Suprapubic skin (tissue), 4 donors: ENCODE data around the gene ADK. TPM values are rescaled to one million over a fixed set of nuclear protein-coding genes. Genes with fewer than 3 reads are reported as not detected.

Source experiments
- DNase-seq, 2 donors: peaks; one replicate each; pipeline ENCODE4 v3.0.0-alpha.2; 2019; ENCODE audit warnings: low spot score in 2 of 2
- H3K27ac ChIP-seq: fragments of 200-600 bp; sonication (generic); one replicate; pipeline ENCODE4 v1.5.1; 2019
- H3K27me3 ChIP-seq: fragments of 200-600 bp; sonication (generic); one replicate; pipeline ENCODE4 v1.5.1; 2019
- H3K36me3 ChIP-seq: fragments of 200-600 bp; sonication (generic); one replicate; pipeline ENCODE4 v1.5.1; 2019
- H3K4me1 ChIP-seq: fragments of 200-600 bp; sonication (generic); one replicate; pipeline ENCODE4 v1.5.1; 2019
- H3K4me3 ChIP-seq: fragments of 200-600 bp; sonication (generic); one replicate; pipeline ENCODE4 v1.5.1; 2019; ENCODE audit warnings: mild to moderate bottlenecking
- H3K9me3 ChIP-seq: fragments of 200-600 bp; sonication (generic); one replicate; pipeline ENCODE4 v1.5.1; 2019
- EP300 ChIP-seq: sonication (generic); formaldehyde crosslinking; IDR thresholded peaks from one replicate; pipeline ENCODE4 v1.6.1; 2017; ENCODE audit warnings: antibody characterized with exemption
- POLR2A ChIP-seq, 2 donors: fragments of 450-650 bp; IDR thresholded peaks; one replicate each; pipeline ENCODE4 v1.6.1; 2017; ENCODE audit warnings: antibody characterized with exemption in 2 of 2, mild to moderate bottlenecking in 2 of 2, moderate library complexity in 2 of 2
- POLR2AphosphoS5 ChIP-seq, 3 donors: sonication (generic); formaldehyde crosslinking; IDR thresholded peaks; one replicate each; pipeline ENCODE4 v1.6.1; 2017; ENCODE audit warnings: antibody characterized with exemption in 3 of 3
- WGBS: methylation state at CpG from one replicate; pipeline ENCODE4 v1.1.5; 2018; 5-methylcytosine and 5-hydroxymethylcytosine counted together
- total RNA-seq, 4 donors: library from RNA; depleted of rRNA; stranded (reverse); fragments of >200 nt; gene quantifications; one replicate each; pipeline ENCODE4 v1.1.0, GENCODE V29; 2016
- TF ChIP-seq, protein P1 (sequence below), 2 donors: fragments of 200-600 bp in 1 of 2; fragments of 450-650 bp in 1 of 2; sonication (generic) in 1 of 2; IDR thresholded peaks; one replicate each; pipeline ENCODE4 v1.5.1; 2016 to 2019; ENCODE audit warnings: antibody characterized with exemption in 2 of 2, mild to moderate bottlenecking in 1 of 2, moderate library complexity in 1 of 2

Gene ADK
- total RNA-seq, 4 donors from 2014 or later: 33.0 to 57.3 (median 48.0) TPM

DNA sequence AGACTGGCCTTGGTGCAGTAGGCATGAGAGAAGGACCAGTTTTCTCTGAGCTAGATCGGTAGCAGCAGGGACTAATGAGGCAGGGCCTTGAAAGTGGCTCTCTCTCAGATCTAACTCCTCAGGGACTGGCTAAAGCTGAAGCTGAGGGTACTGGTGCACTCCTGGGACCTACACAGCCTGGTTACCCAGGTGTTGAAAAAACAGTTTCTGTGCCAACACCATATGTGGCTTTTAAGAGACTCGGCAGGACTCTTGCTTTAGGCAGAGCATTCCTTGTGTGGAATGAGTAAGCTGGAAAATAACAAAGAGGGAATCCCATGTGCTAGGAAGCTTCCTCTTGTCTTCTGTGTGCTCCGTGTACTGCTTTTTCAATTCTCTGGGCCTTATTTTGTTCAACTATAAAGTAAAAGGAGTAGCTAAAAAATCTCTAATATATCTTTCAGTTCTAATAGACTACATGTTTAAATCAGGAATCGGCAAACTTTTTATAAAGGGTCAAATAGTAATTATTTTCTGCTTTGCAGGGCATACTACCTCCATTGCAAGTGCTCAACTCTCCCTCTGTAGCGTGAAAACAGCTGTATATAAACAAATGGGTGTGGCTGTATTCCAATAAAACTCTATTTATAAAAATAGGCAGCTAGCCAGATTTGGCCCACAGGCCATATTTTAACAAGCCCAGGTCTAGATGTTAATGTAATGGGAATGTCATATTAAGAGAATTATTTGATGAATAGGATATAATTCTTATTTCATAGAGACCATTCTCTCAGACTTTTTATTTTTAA is 489.3 kb downstream of the ADK start:
- WGBS: 61% methylated on average over 5 of the region's 5 CpGs
- H3K27ac ChIP-seq: no peak overlapping the region
- TF ChIP-seq, protein P1, sequence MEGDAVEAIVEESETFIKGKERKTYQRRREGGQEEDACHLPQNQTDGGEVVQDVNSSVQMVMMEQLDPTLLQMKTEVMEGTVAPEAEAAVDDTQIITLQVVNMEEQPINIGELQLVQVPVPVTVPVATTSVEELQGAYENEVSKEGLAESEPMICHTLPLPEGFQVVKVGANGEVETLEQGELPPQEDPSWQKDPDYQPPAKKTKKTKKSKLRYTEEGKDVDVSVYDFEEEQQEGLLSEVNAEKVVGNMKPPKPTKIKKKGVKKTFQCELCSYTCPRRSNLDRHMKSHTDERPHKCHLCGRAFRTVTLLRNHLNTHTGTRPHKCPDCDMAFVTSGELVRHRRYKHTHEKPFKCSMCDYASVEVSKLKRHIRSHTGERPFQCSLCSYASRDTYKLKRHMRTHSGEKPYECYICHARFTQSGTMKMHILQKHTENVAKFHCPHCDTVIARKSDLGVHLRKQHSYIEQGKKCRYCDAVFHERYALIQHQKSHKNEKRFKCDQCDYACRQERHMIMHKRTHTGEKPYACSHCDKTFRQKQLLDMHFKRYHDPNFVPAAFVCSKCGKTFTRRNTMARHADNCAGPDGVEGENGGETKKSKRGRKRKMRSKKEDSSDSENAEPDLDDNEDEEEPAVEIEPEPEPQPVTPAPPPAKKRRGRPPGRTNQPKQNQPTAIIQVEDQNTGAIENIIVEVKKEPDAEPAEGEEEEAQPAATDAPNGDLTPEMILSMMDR (IDR thresholded peaks at IDR 0.05): no peak
- TF ChIP-seq POLR2A (IDR thresholded peaks at IDR 0.05) (no peak), EP300 (no peak), POLR2AphosphoS5 (IDR thresholded peaks at IDR 0.05) (no peak)

DNA sequence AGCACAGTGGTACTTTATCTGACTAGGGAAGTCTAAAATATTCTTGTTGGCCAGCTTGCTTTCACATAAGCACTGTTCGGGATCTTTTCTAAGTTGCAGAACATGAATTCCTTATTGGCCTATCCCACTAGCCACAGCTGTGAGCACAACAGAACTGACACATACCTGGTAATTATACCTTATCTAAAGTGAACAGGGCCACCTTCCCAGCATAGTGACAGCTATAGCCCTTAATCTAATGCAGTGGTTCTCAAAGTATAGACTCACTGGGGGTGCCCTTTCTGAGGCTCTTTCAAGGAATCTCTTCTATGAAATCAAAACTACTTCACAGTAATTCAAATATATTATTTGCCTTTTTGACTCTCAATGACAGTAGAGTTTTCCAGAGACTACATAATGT is 490.6 kb downstream of the ADK start:
- Histone ChIP-seq H3K9me3 (no peaks in the 10 kb centered on the region), H3K36me3 (no peaks in the 10 kb centered on the region), H3K27ac (no peak overlapping the region), H3K4me1 (peaks cover 6% of the 10 kb centered on the region), H3K4me3 (no peak overlapping the region), H3K27me3 (no peaks in the 10 kb centered on the region)
- DNase-seq: no peak
- 100% methylated on average over 1 of the region's 1 CpG for WGBS
- no peak for TF ChIP-seq EP300
- TF ChIP-seq, protein P1 (IDR thresholded peaks at IDR 0.05): no peak
- no peak for TF ChIP-seq POLR2AphosphoS5 (IDR thresholded peaks at IDR 0.05)
- no peak for TF ChIP-seq POLR2A (IDR thresholded peaks at IDR 0.05)

More for the DNA sequence above, 489.3 kb downstream of the ADK start:
- peaks cover 6% of the 10 kb centered on the region for H3K4me1 ChIP-seq
- no peak overlapping the region for H3K4me3 ChIP-seq
- no peaks in the 10 kb centered on the region for H3K36me3 ChIP-seq
- H3K27me3 ChIP-seq: no peaks in the 10 kb centered on the region
- no peaks in the 10 kb centered on the region for H3K9me3 ChIP-seq
- DNase-seq: no peak

DNA sequence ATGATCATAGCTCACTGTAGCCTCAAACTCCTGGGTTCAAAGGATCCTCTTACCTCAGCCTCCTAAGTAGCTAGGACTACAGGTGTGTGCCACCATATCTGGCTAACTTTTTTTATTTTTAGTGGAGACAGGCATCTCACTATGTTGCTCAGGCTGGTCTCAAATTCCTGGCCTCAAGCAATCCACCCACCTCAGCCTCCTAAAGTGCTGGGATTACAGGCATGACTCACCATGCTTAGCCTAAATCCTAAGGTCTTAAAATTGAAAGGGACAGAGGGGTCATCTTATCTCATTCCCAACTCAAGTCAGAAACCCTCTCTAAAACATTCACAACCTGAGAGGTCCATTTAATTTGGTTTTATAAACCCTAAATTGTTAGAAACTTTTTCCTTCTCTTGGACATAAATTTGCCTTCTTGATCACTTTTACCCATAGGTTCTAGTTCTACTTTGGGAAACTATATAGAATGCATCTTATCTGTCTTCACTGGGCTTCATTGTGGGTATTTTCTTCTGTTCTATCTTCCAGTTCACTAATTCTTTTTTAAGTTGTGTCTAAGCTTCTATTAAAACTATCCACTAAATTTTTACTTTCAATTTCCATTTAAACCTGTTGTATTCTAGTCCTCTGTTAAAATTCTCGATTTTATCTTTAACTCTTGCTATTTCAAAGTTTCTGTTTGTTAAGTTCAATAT is 492.0 kb downstream of the ADK start:
- peaks cover 6% of the 10 kb centered on the region for H3K4me1 ChIP-seq
- no peak overlapping the region for H3K27ac ChIP-seq
- H3K27me3 ChIP-seq: no peaks in the 10 kb centered on the region
- no peak for DNase-seq
- 81% methylated on average over 1 of the region's 1 CpG for WGBS
- H3K36me3 ChIP-seq: no peaks in the 10 kb centered on the region
- TF ChIP-seq, protein P1 (IDR thresholded peaks at IDR 0.05): no peak
- no peak for TF ChIP-seq POLR2A (IDR thresholded peaks at IDR 0.05)
- no peak for TF ChIP-seq EP300
- TF ChIP-seq POLR2AphosphoS5 (IDR thresholded peaks at IDR 0.05): no peak
- H3K9me3 ChIP-seq: no peaks in the 10 kb centered on the region
- no peak overlapping the region for H3K4me3 ChIP-seq

DNA sequence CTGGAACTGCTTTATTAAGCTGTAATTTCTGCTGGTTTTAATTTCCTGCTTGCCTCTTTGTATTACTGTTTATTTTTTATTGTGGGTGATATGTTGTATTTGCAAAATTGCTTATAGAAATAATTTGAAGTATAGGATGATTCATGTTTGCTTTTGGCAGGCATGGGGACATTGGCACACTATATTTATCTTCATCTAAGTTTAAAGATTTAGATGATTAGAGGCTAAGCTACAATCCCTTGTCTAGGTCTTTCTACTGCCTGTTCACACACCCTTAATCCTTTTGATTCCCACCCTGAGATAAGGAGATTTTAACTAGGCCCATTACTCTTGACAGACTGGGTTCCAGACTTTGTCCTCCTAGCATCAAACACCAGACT is 492.6 kb downstream of the ADK start:
- H3K36me3 ChIP-seq: no peaks in the 10 kb centered on the region
- H3K4me3 ChIP-seq: no peak overlapping the region
- no peak for DNase-seq
- no peak overlapping the region for H3K27ac ChIP-seq
- no peaks in the 10 kb centered on the region for H3K9me3 ChIP-seq
- H3K27me3 ChIP-seq: no peaks in the 10 kb centered on the region
- peaks cover 6% of the 10 kb centered on the region for H3K4me1 ChIP-seq
- TF ChIP-seq POLR2AphosphoS5 (IDR thresholded peaks at IDR 0.05) (no peak), POLR2A (IDR thresholded peaks at IDR 0.05) (no peak), EP300 (no peak)
- TF ChIP-seq, protein P1 (IDR thresholded peaks at IDR 0.05): no peak

DNA sequence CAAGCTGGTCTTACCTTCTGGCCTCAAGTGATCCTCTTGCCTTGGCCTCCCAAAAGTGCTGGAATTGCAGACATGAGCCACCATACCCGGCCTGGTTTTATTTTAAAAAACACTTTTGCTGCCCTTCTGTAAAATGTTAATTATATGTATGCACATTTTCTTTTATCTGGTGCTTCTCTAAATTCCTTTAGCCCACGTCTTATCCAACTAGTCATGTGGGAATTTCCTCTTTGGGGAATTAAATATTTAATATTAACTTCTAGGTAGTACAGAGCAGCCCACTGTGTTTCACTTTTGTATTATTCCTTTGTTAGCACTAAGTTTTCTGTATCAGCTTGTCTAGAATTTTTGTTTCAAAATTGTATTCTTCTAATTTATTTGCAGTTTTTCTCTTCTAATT is 493.7 kb downstream of the ADK start:
- WGBS: 92% methylated on average over 2 of the region's 2 CpGs
- TF ChIP-seq, protein P1 (IDR thresholded peaks at IDR 0.05): no peak
- no peak for TF ChIP-seq POLR2AphosphoS5 (IDR thresholded peaks at IDR 0.05)
- TF ChIP-seq EP300: no peak
- TF ChIP-seq POLR2A (IDR thresholded peaks at IDR 0.05): no peak
- no peaks in the 10 kb centered on the region for H3K27me3 ChIP-seq
- DNase-seq: no peak
- H3K4me1 ChIP-seq: peaks cover 6% of the 10 kb centered on the region
- no peaks in the 10 kb centered on the region for H3K36me3 ChIP-seq
- H3K9me3 ChIP-seq: no peaks in the 10 kb centered on the region
- H3K4me3 ChIP-seq: no peak overlapping the region
- no peak overlapping the region for H3K27ac ChIP-seq
